HUES6 (cell line): ENCODE results near the gene NR2F1.
"Not testable (repeated sequence)": the region's sequence is repeated elsewhere in the genome, so short reads cannot be mapped to it uniquely, and the experiment has no call there.

Source experiments
- H3K27ac ChIP-seq: 2 replicates; pipeline ENCODE4 v1.7.0; 2013; ENCODE audit warnings: low read depth, mild to moderate bottlenecking, low read length, inconsistent platforms
- H3K27me3 ChIP-seq: 2 replicates; pipeline ENCODE4 v1.6.1; 2013; ENCODE audit warnings: low read length; ENCODE audit not compliant: control insufficient read depth, insufficient read depth
- H3K36me3 ChIP-seq: 2 replicates; pipeline ENCODE4 v1.6.1; 2013; ENCODE audit warnings: low read length; ENCODE audit not compliant: control insufficient read depth, insufficient read depth
- H3K4me1 ChIP-seq: 2 replicates; pipeline ENCODE4 v1.6.1; 2013; ENCODE audit warnings: low read length; ENCODE audit not compliant: control insufficient read depth, insufficient read depth
- H3K4me3 ChIP-seq: 2 replicates; pipeline ENCODE4 v1.5.1; 2013; ENCODE audit warnings: low read depth, low read length
- H3K9ac ChIP-seq: one replicate; pipeline ENCODE4 v1.6.1; 2013; ENCODE audit warnings: mild to moderate bottlenecking, low read length
- H3K9me3 ChIP-seq: 2 replicates; pipeline ENCODE4 v1.6.1; 2013; ENCODE audit warnings: low read depth, low read length; ENCODE audit not compliant: control insufficient read depth, insufficient read depth

NR2F1 gene

GRCh38 chr5:93582677-93583438, at the start of gene NR2F1:
TSS of gene NR2F1 (plus strand) at chr5:93583222. CDS start at chr5:93585024, 1,802 bp downstream.
- H3K36me3 ChIP-seq = no peaks in the 10 kb centered on the region
- peaks cover 96% of the 10 kb centered on the region for H3K27me3 ChIP-seq
- peaks cover 37% of the 10 kb centered on the region for H3K4me1 ChIP-seq
- H3K4me3 ChIP-seq = peak within 1 kb of the TSS; percentile 60
- H3K9ac ChIP-seq = no peak within 1 kb of the TSS
- no peak within 1 kb of the TSS for H3K27ac ChIP-seq
- no peaks in the 10 kb centered on the region for H3K9me3 ChIP-seq

- Histone ChIP-seq H3K36me3 (no peaks in the 10 kb centered on the region), H3K4me3 (no peak overlapping the region), H3K27ac (no peak overlapping the region), H3K9me3 (no peaks in the 10 kb centered on the region), H3K9ac (no peak overlapping the region), H3K4me1 (no peaks in the 10 kb centered on the region), H3K27me3 (no peaks in the 10 kb centered on the region)
Measured at GRCh38 chr5:93545872-93546271, 37.1 kb upstream of the NR2F1 start.

GRCh38 chr5:93549594-93549993, 33.4 kb upstream of the NR2F1 start:
- not testable (repeated sequence) for H3K9me3 ChIP-seq, H3K27ac ChIP-seq, H3K36me3 ChIP-seq

GRCh38 chr5:93557021-93557604, 25.9 kb upstream of the NR2F1 start:
- H3K27me3 ChIP-seq = no peaks in the 10 kb centered on the region; the same call in 1 of the 2 replicates
- H3K9ac ChIP-seq = no peak overlapping the region
- H3K27ac ChIP-seq = no peak overlapping the region
- no peaks in the 10 kb centered on the region for H3K9me3 ChIP-seq
- H3K4me3 ChIP-seq = no peak overlapping the region
- no peaks in the 10 kb centered on the region for H3K36me3 ChIP-seq
- no peaks in the 10 kb centered on the region for H3K4me1 ChIP-seq

More at GRCh38 chr5:93549594-93549993, 33.4 kb upstream of the NR2F1 start:
- H3K4me3 ChIP-seq, H3K9ac ChIP-seq, H3K4me1 ChIP-seq, H3K27me3 ChIP-seq: not testable (repeated sequence)

- H3K9ac ChIP-seq = no peak overlapping the region
- H3K27ac ChIP-seq = no peak overlapping the region
- peaks cover 7% of the 10 kb centered on the region for H3K4me1 ChIP-seq
- H3K4me3 ChIP-seq = no peak overlapping the region
- peaks cover 51% of the 10 kb centered on the region for H3K27me3 ChIP-seq
- no peaks in the 10 kb centered on the region for H3K9me3 ChIP-seq
- H3K36me3 ChIP-seq = no peaks in the 10 kb centered on the region
Measured at GRCh38 chr5:93566091-93566490, 16.9 kb upstream of the NR2F1 start.

- H3K9ac ChIP-seq = no peak overlapping the region
- H3K36me3 ChIP-seq = no peaks in the 10 kb centered on the region
- peaks cover 65% of the 10 kb centered on the region for H3K27me3 ChIP-seq
- H3K4me1 ChIP-seq = peaks cover 20% of the 10 kb centered on the region
- no peak overlapping the region for H3K27ac ChIP-seq
- H3K9me3 ChIP-seq = no peaks in the 10 kb centered on the region
- no peak overlapping the region for H3K4me3 ChIP-seq
Measured at GRCh38 chr5:93567424-93567823, 15.6 kb upstream of the NR2F1 start.

- Histone ChIP-seq H3K27me3 (peaks cover 86% of the 10 kb centered on the region), H3K9me3 (no peaks in the 10 kb centered on the region)
Measured at GRCh38 chr5:93569300-93570160, 13.5 kb upstream of the NR2F1 start.

GRCh38 chr5:93570294-93571113, 12.5 kb upstream of the NR2F1 start:
- Histone ChIP-seq H3K27me3 (peaks cover 95% of the 10 kb centered on the region), H3K9ac (peak overlapping the region; percentile 51)

More at GRCh38 chr5:93569300-93570160, 13.5 kb upstream of the NR2F1 start:
- no peak overlapping the region for H3K9ac ChIP-seq
- peak overlapping the region; percentile 64 for H3K4me3 ChIP-seq
- no peaks in the 10 kb centered on the region for H3K36me3 ChIP-seq
- no peak overlapping the region for H3K27ac ChIP-seq
- peaks cover 30% of the 10 kb centered on the region for H3K4me1 ChIP-seq

GRCh38 chr5:93571114-93571949, 11.7 kb upstream of the NR2F1 start:
- Histone ChIP-seq H3K27me3 (peaks cover 100% of the 10 kb centered on the region), H3K4me3 (peak overlapping the region; percentile 64), H3K9ac (peak overlapping the region; percentile 51), H3K36me3 (no peaks in the 10 kb centered on the region), H3K27ac (no peak overlapping the region), H3K9me3 (no peaks in the 10 kb centered on the region), H3K4me1 (peaks cover 30% of the 10 kb centered on the region)

More at GRCh38 chr5:93570294-93571113, 12.5 kb upstream of the NR2F1 start:
- no peaks in the 10 kb centered on the region for H3K9me3 ChIP-seq
- no peak overlapping the region for H3K27ac ChIP-seq
- peak overlapping the region; percentile 64 for H3K4me3 ChIP-seq
- H3K4me1 ChIP-seq = peaks cover 30% of the 10 kb centered on the region
- no peaks in the 10 kb centered on the region for H3K36me3 ChIP-seq
